ENCODE measurements around the gene KAZN. TPM values are rescaled to one million over a fixed set of nuclear protein-coding genes. Genes with fewer than 3 reads are reported as not detected.

KAZN gene
- total RNA-seq, 4 donors from 2014 or later, result 0.77 to 12.3 (median 4.9) TPM

GRCh38 chr1:14932034-14932638 is 333.7 kb downstream of the KAZN start:
- Histone ChIP-seq H3K36me3 (no peaks in the 10 kb centered on the region), H3K27me3 (no peaks in the 10 kb centered on the region), H3K9me3 (no peaks in the 10 kb centered on the region), H3K27ac (no peak overlapping the region), H3K4me3 (no peak overlapping the region), H3K4me1 (peaks cover 0 to 9% of the 10 kb centered on the region in 2 donors)
- DNase-seq, result no peak
- intact Hi-C loops (cut with DNase I; ENCODE audit: low total_unique reads), result no loop called here
- no peak for TF ChIP-seq POLR2A (IDR thresholded peaks at IDR 0.05)
- no peak for TF ChIP-seq CTCF (IDR thresholded peaks at IDR 0.05)

DNA sequence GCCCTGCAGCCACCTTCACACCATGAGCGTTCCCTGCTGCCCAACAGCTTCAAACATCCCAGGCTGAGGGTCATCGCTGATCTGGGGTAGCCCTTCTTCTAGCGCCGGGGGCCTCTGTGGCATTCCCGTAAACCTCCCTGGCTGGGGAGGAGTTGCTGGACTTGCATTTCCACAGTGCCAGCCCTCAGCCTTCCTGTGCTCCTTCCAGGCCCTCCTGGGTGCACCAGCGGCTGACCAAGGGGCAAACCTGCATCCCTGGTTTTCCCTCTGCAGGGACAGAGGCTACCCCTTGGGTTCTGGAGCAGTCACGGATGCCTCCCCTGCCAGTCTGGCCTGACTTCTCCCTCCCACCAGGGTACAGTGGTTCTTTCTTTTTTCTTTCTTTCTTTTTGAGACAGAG is 336.4 kb downstream of the KAZN start:
- H3K9me3 ChIP-seq, result no peaks in the 10 kb centered on the region
- peaks cover 0 to 6% of the 10 kb centered on the region in 2 donors for H3K4me1 ChIP-seq
- no peak for TF ChIP-seq POLR2A (IDR thresholded peaks at IDR 0.05)
- no peak for TF ChIP-seq CTCF (IDR thresholded peaks at IDR 0.05)
- no peaks in the 10 kb centered on the region for H3K36me3 ChIP-seq
- no peak overlapping the region for H3K27ac ChIP-seq
- no peak overlapping the region for H3K4me3 ChIP-seq
- H3K27me3 ChIP-seq, result no peaks in the 10 kb centered on the region
- intact Hi-C loops (cut with DNase I; ENCODE audit: low total_unique reads), result no loop called here
- DNase-seq, result no peak

GRCh38 chr1:14936815-14937214 is 338.3 kb downstream of the KAZN start:
- Histone ChIP-seq H3K27me3 (no peaks in the 10 kb centered on the region), H3K4me3 (no peak overlapping the region), H3K9me3 (no peaks in the 10 kb centered on the region), H3K4me1 (no peaks in the 10 kb centered on the region), H3K27ac (no peak overlapping the region), H3K36me3 (no peaks in the 10 kb centered on the region)
- intact Hi-C loops (cut with DNase I; ENCODE audit: low total_unique reads), result no loop called here
- no peak for DNase-seq
- TF ChIP-seq CTCF (IDR thresholded peaks at IDR 0.05) (no peak), POLR2A (IDR thresholded peaks at IDR 0.05) (no peak)

DNA sequence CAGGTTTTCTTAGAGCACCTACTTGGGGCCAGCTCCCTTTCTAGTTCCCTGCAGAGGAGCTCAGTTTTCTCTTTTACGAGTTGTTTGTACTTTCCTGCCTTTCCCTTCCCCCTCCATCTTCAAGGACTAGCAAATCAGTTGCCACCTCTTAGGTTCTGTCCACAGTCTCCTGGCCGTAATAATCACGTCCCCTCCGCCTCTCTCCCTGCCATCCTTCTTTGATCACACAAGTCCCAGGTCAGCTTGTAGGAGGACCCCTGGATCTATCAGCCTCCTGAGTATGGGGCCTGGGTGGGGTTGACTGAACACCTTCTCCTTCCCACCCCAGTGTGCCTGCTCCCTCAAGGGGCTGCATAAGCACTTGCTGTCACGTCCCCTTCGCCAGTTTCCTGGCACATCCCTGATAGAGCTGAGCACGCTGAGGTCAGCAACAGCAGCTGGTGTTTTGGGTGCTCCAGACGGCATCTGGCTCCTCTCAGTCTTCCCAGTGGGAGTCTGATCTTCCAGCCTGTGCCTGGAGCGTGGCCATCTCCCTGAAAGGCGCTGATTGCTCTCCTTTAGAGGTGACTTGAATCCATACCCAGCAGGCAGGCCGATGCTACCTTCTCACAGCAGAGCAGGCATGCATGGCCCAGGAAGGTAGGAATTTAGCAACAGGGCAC is 338.9 kb downstream of the KAZN start:
- Histone ChIP-seq H3K27ac (no peak overlapping the region), H3K4me1 (peaks cover 0 to under 1% of the 10 kb centered on the region in 2 donors), H3K4me3 (no peak overlapping the region), H3K9me3 (no peaks in the 10 kb centered on the region), H3K27me3 (no peaks in the 10 kb centered on the region), H3K36me3 (no peaks in the 10 kb centered on the region)
- intact Hi-C loops (cut with DNase I; ENCODE audit: low total_unique reads), result no loop called here
- no peak for TF ChIP-seq POLR2A (IDR thresholded peaks at IDR 0.05)
- DNase-seq, result no peak

DNA sequence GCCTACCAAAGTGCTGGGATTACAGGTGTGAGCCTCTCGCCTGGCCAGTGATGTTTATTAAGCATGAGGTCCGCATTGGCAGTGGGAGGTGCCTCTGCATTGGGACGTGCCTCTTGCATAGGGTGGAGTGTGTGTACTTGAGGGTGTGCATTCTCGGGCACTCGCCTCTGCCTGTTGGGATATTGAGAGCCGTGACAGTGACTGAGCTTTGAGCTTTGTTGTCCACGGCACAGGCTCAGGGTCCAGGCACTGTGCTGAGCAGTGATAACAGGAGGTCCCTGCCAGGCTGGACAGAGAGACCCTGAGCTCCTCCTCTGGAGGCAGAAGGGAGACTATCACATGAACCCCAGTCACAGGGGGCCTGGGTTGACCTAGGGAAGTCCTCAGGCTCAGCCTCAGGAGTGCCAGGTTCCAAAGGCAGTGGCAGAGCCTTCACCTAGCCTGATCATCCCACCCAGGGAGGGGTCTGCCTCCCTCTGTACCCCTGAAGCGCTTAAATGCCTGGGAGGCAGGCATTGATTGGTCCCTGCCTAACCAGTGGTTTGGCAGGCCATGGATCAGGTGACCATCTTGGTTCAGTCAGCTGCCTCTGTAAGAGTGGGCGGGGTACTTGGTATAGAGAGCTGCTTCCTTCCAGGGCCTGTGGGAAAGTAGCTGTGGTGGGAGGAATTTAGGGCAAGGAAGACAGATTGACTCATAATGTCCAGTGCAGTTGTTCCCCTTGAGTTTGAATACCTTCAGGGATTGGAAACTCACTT is 341.2 kb downstream of the KAZN start:
- H3K4me1 ChIP-seq, result peaks cover 0 to 9% of the 10 kb centered on the region in 2 donors

More for the DNA sequence above, 341.2 kb downstream of the KAZN start:
- DNase-seq, result no peak
- TF ChIP-seq POLR2A (IDR thresholded peaks at IDR 0.05) (no peak), CTCF (IDR thresholded peaks at IDR 0.05) (no peak)
- H3K9me3 ChIP-seq, result no peaks in the 10 kb centered on the region
- H3K4me3 ChIP-seq, result no peak overlapping the region
- intact Hi-C loops (cut with DNase I; ENCODE audit: low total_unique reads), result no loop called here
- no peaks in the 10 kb centered on the region for H3K27me3 ChIP-seq
- no peak overlapping the region for H3K27ac ChIP-seq
- H3K36me3 ChIP-seq, result no peaks in the 10 kb centered on the region
